SK-N-SH (cell line): ENCODE results near the gene VNN1. TPM values are rescaled to one million over a fixed set of nuclear protein-coding genes. Genes with fewer than 3 reads are reported as not detected.

Experiments used
- CTCF ChIA-PET: fragments of 300-600, 350-600 bp; formaldehyde crosslinking; extraction: SDS; loops from one replicate; lab custom pipeline; 2021; lab: Yijun Ruan, JAX
- POLR2A ChIA-PET: fragments of 350-600 bp; sonication (Branson Sonifier 250); formaldehyde crosslinking; extraction: SDS; loops from one replicate; lab custom pipeline; 2020; ENCODE audit warnings: antibody characterized with exemption, inconsistent platforms; lab: Yijun Ruan, JAX
- DNase-seq: peaks from one replicate; pipeline ENCODE4 v3.0.0; 2012
- H2AFZ ChIP-seq: fragments of 200-600 bp; sonication (generic); 2 replicates; pipeline ENCODE4 v1.8.1; 2016; ENCODE audit warnings: antibody characterized with exemption, mild to moderate bottlenecking, low read depth
- H3F3A ChIP-seq: fragments of 200-600 bp; sonication (generic); replicated peaks from 2 replicates; pipeline ENCODE3; 2016; ENCODE audit warnings: antibody characterized with exemption, mild to moderate bottlenecking; ENCODE audit not compliant: insufficient read depth
- H3K27ac ChIP-seq, 2 experiments: fragments of 200-500 bp in 1 of 2; fragments of 200-600 bp in 1 of 2; sonication (Bioruptor generic) in 1 of 2; sonication (generic), shearing (Covaris generic) in 1 of 2; 2 replicates each; pipeline versions ENCODE4 v1.5.1 to v1.6.1; 2014 to 2016; ENCODE audit warnings: low read depth in 2 of 2, inconsistent platforms in 1 of 2, low read length in 1 of 2, mild to moderate bottlenecking in 1 of 2, mixed read lengths in 1 of 2
- H3K27me3 ChIP-seq: fragments of 200-600 bp; sonication (generic), shearing (Covaris generic); 2 replicates; pipeline ENCODE4 v1.6.1; 2016; ENCODE audit warnings: mixed run types; ENCODE audit not compliant: insufficient read depth
- H3K36me3 ChIP-seq, 2 experiments: fragments of 200-500 bp in 1 of 2; fragments of 200-600 bp in 1 of 2; sonication (Bioruptor generic) in 1 of 2; sonication (generic) in 1 of 2; replicated peaks in 1 of 2; 2 replicates each; pipeline versions ENCODE3 to v1.5.1; 2014 to 2016; ENCODE audit warnings: low read length in 1 of 2, mild to moderate bottlenecking in 1 of 2; ENCODE audit not compliant: insufficient read depth in 2 of 2, control insufficient read depth in 1 of 2
- H3K4me1 ChIP-seq, 2 experiments: fragments of 200-500 bp in 1 of 2; fragments of 200-600 bp in 1 of 2; sonication (Bioruptor generic) in 1 of 2; sonication (generic), shearing (Covaris generic) in 1 of 2; 2 replicates each; pipeline versions ENCODE4 v1.5.1 to v1.6.1; 2014 to 2016; ENCODE audit warnings: low read depth in 1 of 2, low read length in 1 of 2, mixed run types in 1 of 2; ENCODE audit not compliant: insufficient read depth in 2 of 2, control insufficient read depth in 1 of 2
- H3K4me2 ChIP-seq: fragments of 200-600 bp; sonication (generic), shearing (Covaris generic); 2 replicates; pipeline ENCODE4 v1.6.1; 2017; ENCODE audit warnings: mixed run types
- H3K4me3 ChIP-seq, 2 experiments: fragments of 200-500 bp in 1 of 2; fragments of 200-600 bp in 1 of 2; sonication (Bioruptor generic) in 1 of 2; sonication (generic), shearing (Covaris generic) in 1 of 2; 2 replicates each; pipeline versions ENCODE4 v1.5.1 to v1.8.1; 2014 to 2016; ENCODE audit warnings: low read depth in 2 of 2, inconsistent platforms in 1 of 2, low read length in 1 of 2, mild to moderate bottlenecking in 1 of 2, mixed read lengths in 1 of 2, moderate library complexity in 1 of 2
- H3K79me2 ChIP-seq: fragments of 200-600 bp; sonication (generic); 2 replicates; pipeline ENCODE4 v1.8.1; 2017; ENCODE audit warnings: mild to moderate bottlenecking; ENCODE audit not compliant: insufficient read depth
- H3K9ac ChIP-seq: fragments of 200-600 bp; sonication (generic); 2 replicates; pipeline ENCODE4 v1.6.1; 2017; ENCODE audit warnings: mixed run types
- H3K9me2 ChIP-seq: fragments of 200-600 bp; sonication (generic); 2 replicates; pipeline ENCODE4 v1.6.1; 2017; ENCODE audit warnings: mixed run types
- H3K9me3 ChIP-seq: fragments of 200-600 bp; sonication (generic); 2 replicates; pipeline ENCODE4 v1.6.1; 2017; ENCODE audit warnings: mixed run types, mild to moderate bottlenecking, moderate library complexity
- H4K20me1 ChIP-seq: fragments of 200-600 bp; sonication (generic); 2 replicates; pipeline ENCODE4 v1.6.1; 2017; ENCODE audit warnings: mild to moderate bottlenecking, mixed run types; ENCODE audit not compliant: insufficient read depth
- EZH2phosphoT487 ChIP-seq: fragments of 200-600 bp; sonication (generic); IDR thresholded peaks from 2 replicates; pipeline ENCODE4 v1.6.1; 2017; ENCODE audit warnings: low read depth, mixed run types, mild to moderate bottlenecking, antibody characterized with exemption, moderate library complexity, borderline replicate concordance
- FOSL2 ChIP-seq: IDR thresholded peaks from 2 replicates; pipeline ENCODE4 v1.4.0; 2012; ENCODE audit warnings: low read depth, mild to moderate bottlenecking, moderate library complexity, borderline replicate concordance
- FOXJ3 ChIP-seq: sonication (generic); formaldehyde crosslinking; IDR thresholded peaks from 2 replicates; pipeline ENCODE4 v1.5.1; 2020; ENCODE audit warnings: mild to moderate bottlenecking, missing genetic modification reagents
- IRF3 ChIP-seq: fragments of 150-350 bp; IDR thresholded peaks from 2 replicates; pipeline ENCODE4 v1.6.1; 2016; ENCODE audit warnings: mild to moderate bottlenecking, low read depth, low read length
- NFIC ChIP-seq: IDR thresholded peaks from 2 replicates; pipeline ENCODE4 v1.4.0; 2012; ENCODE audit warnings: borderline replicate concordance
- POLR2AphosphoS5 ChIP-seq: IDR thresholded peaks from 2 replicates; pipeline ENCODE4 v1.6.1; 2012; ENCODE audit warnings: low read depth, low read length
- RAD21 ChIP-seq: IDR thresholded peaks from 2 replicates; pipeline ENCODE4 v1.6.1; 2012; ENCODE audit warnings: mild to moderate bottlenecking, low read length
- SMC3 ChIP-seq: IDR thresholded peaks from 2 replicates; pipeline ENCODE4 v1.6.1; 2012; ENCODE audit warnings: low read depth, low read length, improper control_type of control experiment
- TEAD4 ChIP-seq: IDR thresholded peaks from 2 replicates; pipeline ENCODE4 v1.4.0; 2012; ENCODE audit warnings: mild to moderate bottlenecking, borderline replicate concordance; ENCODE audit not compliant: insufficient read depth
- USF2 ChIP-seq: fragments of 150-350 bp; IDR thresholded peaks from 2 replicates; pipeline ENCODE4 v1.6.1; 2017; ENCODE audit warnings: antibody characterized with exemption, low read length, low read depth, borderline replicate concordance
- WGBS: methylation state at CpG from one replicate; pipeline ENCODE4 v1.1.6; 2017; ENCODE audit warnings: low lambda C conversion rate; 5-methylcytosine and 5-hydroxymethylcytosine counted together
- polyA plus RNA-seq, 3 experiments: library from polyadenylated mRNA; depleted of rRNA; stranded (reverse); fragments of >200 nt; gene quantifications; 2 replicates each; pipeline ENCODE4 v1.2.3, GENCODE V29; 2012

Gene VNN1
- polyA plus RNA-seq, 1 of the 3 experiments (the other 2 are of a cell fraction) = not detected

- Histone ChIP-seq H3K36me3 (no peaks in the 10 kb centered on the region), H3K27me3 (peaks cover 41% of the 10 kb centered on the region; the same call in 1 of the 2 replicates), H3F3A (no peaks in the 10 kb centered on the region), H3K9me2 (no peaks in the 10 kb centered on the region), H3K4me3 (no peak overlapping the region), H3K27ac (no peak overlapping the region), H3K79me2 (no peaks in the 10 kb centered on the region), H4K20me1 (no peaks in the 10 kb centered on the region), H2AFZ (no peak overlapping the region), H3K4me2 (no peak overlapping the region), H3K4me1 (no peaks in the 10 kb centered on the region), H3K9ac (no peak overlapping the region), H3K9me3 (no peaks in the 10 kb centered on the region)
- CTCF ChIA-PET = interaction anchor here (0.6 to 1.8 kb wide), 2 partner anchors 186 to 764 kb away, joined by 3 to 9 read pairs; no protein-coding TSS in a partner anchor
- POLR2A ChIA-PET = no interaction called here
- no peak for DNase-seq
- no peak for TF ChIP-seq EZH2phosphoT487
- no peak for TF ChIP-seq IRF3
- no peak for TF ChIP-seq NFIC
- TF ChIP-seq POLR2AphosphoS5 = no peak
- TF ChIP-seq FOXJ3 (CRISPR knock-in tag) = no peak
- TF ChIP-seq TEAD4 = no peak
- WGBS = 9% methylated on average over 9 of the region's 9 CpGs
Observed at GRCh38 chr6:132715881-132716637, 2.2 kb upstream of the VNN1 start.

- H3K9me2 ChIP-seq = no peaks in the 10 kb centered on the region
- no peaks in the 10 kb centered on the region for H3F3A ChIP-seq
- no peak overlapping the region for H2AFZ ChIP-seq
- no peaks in the 10 kb centered on the region for H3K79me2 ChIP-seq
- no peaks in the 10 kb centered on the region for H3K9me3 ChIP-seq
- H3K9ac ChIP-seq = no peak overlapping the region
- no peaks in the 10 kb centered on the region for H3K4me1 ChIP-seq
- no peak overlapping the region for H3K4me3 ChIP-seq
- no peaks in the 10 kb centered on the region for H3K36me3 ChIP-seq
- DNase-seq = peak; percentile 17
- POLR2A ChIA-PET = no interaction called here
- no peak overlapping the region for H3K27ac ChIP-seq
- no peaks in the 10 kb centered on the region for H4K20me1 ChIP-seq
- peaks cover 32% of the 10 kb centered on the region; the same call in 1 of the 2 replicates for H3K27me3 ChIP-seq
- no peak for TF ChIP-seq NFIC
- 0 out of 2 replicates have a peak, but pooled peaks have one; percentile 8 for TF ChIP-seq SMC3
- TF ChIP-seq FOSL2 = no peak
- TF ChIP-seq RAD21 = peak; percentile 12; the same call in 1 of the 2 replicates
- TF ChIP-seq USF2 = no peak
- no peak overlapping the region for H3K4me2 ChIP-seq
- WGBS = 3% methylated on average over 5 of the region's 5 CpGs
- CTCF ChIA-PET = interaction anchor here (1.8 kb wide), 1 partner anchor 185 kb away, joined by 9 read pairs; no protein-coding TSS in a partner anchor
Observed at GRCh38 chr6:132715204-132715603, 1.3 kb upstream of the VNN1 start.
